GM18951 (cell line): ENCODE data around the gene ANGPTL8.

Source experiments
- POLR2A ChIP-seq: IDR thresholded peaks from 4 replicates; pipeline ENCODE4 v1.6.1; 2011; ENCODE audit warnings: mild to moderate bottlenecking; ENCODE audit not compliant: insufficient read length, insufficient read depth; ENCODE audit errors: extremely low read depth
- in situ Hi-C: fragments of 300-500 bp; cut with MboI; formaldehyde crosslinking; loops from one replicate; pipeline ENCODE4 v1.12.0; 2022; ENCODE audit warnings: low sequenced_read_pairs, mixed read lengths, inconsistent platforms; ENCODE audit not compliant: unreplicated experiment

ANGPTL8 gene

DNA sequence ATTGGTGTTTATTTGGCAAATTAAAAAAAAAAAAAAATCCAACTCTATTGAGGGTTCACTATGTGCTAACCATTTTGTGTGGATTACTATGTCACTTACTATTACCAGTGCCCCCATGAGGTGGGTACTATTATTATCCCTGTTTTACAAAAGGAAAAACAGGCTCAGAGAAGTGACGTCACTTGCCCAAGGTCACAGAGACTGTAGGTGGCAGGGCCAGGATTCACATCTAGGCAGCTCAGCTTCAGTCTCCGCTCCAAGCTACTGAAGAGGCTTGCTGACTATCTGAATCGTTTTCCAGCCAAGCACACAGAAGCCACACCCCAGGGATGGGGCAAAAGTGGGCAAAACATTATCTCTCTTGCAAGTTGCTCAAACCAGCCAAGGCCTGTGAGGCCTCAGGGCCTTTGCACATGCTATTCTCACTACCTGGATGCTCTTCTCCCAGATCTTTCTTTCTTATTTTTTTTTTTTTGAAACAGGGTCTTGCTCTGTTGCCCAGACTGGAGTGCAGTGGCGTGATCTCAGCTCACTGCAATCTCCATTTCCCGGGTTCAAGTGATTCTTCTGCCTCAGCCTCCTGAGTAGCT lies 4.8 kb upstream of the ANGPTL8 start:
- in situ Hi-C loops = no loop called here
- TF ChIP-seq POLR2A = no peak

DNA sequence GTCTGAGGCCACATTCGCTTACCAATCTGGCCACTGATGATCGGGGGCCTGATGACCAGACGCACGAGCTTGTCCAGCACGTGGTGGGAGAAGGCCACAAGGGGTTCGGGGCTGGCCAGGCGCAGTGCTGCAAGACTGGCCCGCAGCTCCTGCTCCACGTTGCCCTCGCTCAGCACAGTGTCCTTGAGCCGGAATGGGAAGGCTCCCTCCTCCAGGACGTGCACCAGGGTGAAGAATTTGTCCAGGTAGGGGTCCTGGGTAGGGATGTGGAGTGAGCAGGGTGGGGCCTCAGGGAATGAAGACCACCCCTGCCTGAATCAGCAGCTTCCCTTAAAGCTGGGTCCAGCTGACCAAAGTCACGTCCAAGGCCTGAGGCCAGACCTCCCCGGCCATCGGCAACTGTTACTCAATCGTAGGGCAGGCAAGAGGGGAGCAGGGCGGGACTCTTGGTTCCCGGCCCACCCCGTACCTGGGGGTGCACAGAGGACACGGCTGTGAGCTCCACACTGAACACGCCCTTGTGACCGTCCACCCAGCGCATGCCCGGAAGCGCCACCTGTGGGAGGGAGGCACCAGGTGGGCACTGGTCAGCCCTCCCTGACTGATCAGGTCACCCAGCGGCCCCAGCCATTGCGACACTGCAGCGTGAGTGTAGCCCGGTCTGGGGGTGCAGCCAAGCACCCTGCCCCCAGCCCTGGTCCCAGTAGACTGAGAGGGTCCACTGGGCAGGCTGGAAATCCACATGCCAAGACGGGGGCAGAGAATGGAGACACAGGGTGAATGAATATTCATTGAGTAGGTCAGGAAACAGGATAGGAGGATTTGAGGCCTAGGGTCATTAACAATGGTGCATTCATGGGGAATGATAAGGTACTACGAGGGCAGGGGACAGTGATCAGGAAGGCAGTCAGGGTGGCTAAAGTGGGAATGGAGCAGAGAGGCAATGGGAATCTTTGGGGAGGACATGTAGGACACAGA lies 2.8 kb upstream of the ANGPTL8 start:
- in situ Hi-C loops = no loop called here

GRCh38 chr19:11237321-11237720 lies 2.1 kb upstream of the ANGPTL8 start:
- in situ Hi-C loops = no loop called here

More for the DNA sequence above, 2.8 kb upstream of the ANGPTL8 start:
- no peak for TF ChIP-seq POLR2A

DNA sequence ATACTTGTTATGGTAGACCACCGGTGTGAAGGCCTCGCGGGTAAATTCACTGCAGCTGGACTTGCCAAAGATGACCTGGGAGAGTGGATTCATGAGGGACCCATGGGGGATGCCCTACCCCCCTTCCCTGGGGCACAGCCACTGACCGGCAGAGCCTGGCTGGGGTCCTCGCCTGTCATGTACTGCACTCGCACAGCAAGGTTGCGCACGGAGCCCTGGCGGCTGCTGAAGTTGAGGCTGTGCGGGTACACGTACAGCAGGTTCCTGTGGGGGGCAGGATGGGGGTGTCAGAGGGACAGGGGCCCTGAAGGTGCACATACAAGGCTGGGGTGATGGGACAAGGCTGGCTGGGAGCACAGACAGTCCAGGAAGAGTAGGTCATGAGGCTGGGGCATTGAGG lies 1.4 kb upstream of the ANGPTL8 start:
- in situ Hi-C loops = no loop called here
- TF ChIP-seq POLR2A = no peak

More at GRCh38 chr19:11237321-11237720, 2.1 kb upstream of the ANGPTL8 start:
- TF ChIP-seq POLR2A = no peak

GRCh38 chr19:11238781-11239376 lies 540 bp upstream of the ANGPTL8 start:
- in situ Hi-C loops = no loop called here
- no peak for TF ChIP-seq POLR2A

GRCh38 chr19:11240008-11240444 lies 607 bp downstream of the ANGPTL8 start:
- in situ Hi-C loops = no loop called here
- no peak for TF ChIP-seq POLR2A

DNA sequence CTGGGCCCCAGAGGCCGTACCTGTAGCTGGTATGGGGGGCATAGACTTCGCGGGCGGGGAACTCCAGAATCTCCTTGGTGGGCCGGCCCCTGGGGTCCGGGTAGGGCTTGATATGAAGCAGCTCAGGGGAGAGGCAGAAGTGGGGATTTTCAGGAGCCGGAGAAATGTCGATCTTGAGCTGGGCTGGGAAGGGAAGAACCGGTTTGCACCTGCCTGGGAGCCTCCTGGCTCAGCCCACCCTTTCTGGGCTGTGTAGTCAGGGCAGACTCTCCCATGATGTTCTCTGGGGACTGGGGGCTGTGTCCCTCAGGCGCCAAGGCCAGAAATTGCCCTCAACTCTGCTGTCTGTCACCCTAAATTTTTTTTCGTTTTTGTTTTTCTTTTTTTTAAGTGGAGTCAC lies 2.6 kb downstream of the ANGPTL8 start:
- TF ChIP-seq POLR2A = no peak
- in situ Hi-C loops = no loop called here

DNA sequence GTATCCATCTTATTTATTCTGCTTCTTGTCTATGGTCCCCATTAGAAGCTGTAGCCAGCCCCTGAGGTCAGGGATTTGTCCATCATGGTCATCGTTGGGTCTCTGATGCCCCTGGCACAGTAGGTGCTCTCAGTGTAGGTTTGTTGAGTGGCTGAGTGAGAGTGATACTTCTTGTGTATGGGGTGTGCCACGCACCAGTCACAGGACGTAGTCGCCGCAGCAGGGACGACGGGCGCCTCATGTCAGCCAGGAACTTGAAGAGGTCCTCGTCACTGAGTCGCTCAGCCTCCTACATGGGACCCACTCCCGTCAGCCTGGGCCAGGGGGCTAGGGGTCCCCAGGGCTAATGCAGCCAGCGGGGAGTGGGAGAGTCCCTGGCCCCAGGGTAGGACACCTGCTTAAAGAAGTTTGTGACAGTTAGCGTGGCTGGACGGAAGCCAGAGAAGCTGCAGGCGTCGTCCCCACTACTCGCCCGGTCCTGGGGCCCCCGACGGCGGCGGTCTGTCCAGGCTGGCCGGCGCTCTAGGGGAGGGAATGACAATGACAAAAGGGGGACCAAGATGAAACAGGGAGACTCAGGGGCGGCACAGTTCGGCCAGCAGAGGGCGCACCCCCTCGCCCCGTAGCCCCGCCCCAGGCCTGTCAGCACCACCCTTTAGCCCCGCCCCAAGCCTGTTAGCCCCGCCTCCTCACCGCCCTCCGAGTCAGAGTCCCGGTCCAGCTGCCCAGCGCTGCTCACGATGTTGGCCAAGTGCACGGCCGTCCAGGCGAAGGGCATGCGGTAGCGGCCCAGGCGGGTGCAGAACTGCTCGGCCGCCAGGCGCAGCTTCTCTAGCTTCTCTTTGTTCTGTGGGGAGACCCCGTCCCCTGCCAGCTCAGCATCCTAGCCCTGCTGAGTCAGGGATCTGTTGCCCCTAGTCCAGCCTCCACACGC lies 3.7 kb downstream of the ANGPTL8 start:
- TF ChIP-seq POLR2A = no peak
- in situ Hi-C loops = no loop called here

GRCh38 chr19:11243798-11244169 lies 4.4 kb downstream of the ANGPTL8 start:
- in situ Hi-C loops = no loop called here
- TF ChIP-seq POLR2A = no peak

DNA sequence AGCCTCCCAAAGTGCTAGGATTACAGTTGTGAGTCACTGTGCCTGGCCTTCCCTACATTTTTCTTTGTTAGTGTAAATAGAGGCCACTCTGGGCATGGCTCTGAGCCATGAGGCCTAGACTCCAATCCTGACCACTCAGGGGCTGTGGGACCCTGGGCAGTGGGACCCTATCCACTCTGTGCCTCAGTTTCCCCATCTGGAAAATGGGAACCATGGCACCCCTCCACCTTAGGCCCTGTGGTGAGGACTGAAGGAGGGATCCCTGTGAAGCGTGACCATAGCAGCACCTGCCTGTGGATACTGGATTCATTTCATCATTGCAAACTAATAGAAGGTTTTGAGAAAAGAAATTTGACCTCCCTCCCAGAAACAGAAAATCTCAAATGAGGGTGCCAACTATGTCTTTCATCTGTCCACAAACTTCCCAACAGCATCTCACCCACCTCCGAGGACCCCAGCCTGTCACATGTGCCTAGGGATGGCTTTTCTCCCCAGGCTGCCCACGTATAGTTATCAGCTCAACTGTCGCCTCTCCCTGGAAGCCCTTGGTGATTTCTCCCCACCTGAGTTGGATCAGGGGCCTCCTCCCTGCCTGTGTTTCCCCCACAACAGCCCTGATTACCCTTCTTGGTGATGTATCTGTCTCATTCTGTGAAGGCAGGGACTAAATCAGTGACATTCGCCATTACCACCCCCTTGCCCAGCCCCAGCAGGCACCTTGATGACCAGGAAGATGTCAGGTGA lies 5.6 kb downstream of the ANGPTL8 start:
- TF ChIP-seq POLR2A = no peak
- in situ Hi-C loops = no loop called here

DNA sequence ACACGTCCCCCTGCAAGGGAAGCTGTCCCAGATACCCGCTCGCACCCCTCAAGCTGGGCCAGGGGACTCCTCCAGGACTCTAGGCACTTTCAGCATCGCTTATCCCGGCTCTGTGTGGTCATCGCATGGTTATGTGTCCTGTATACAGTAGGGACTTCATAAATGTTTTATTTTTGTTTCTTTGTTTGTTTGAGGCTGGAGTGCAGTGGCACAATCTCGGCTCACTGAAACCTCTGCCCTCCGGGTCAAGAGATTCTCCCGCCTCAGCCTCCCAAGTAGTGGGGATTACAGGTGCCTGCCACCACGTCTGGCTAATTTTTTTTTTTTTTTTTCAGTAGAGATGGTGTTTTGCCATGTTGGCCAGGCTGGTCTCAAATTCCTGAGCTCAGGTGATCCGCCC lies 7.5 kb downstream of the ANGPTL8 start:
- TF ChIP-seq POLR2A = no peak
- in situ Hi-C loops = no loop called here

DNA sequence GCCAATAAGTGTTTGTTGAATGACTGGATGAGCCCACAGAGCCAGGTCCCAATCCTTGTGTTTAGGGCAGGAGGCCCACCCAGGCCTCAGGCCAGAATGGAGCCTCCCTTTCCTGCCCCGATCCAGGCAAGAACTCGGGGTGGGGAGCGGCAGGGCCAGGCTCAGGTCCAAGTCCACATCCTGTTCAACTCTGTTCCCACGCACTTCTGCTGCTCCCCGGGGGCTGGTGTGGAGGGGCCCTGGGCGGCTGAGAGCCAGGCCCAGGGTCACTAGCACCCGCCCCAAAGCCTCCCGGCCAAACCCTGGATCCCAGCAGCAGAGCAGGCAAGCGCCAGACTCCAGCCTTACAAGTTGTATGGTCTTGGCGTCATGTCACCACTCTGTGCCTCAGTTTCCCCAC lies 8.0 kb downstream of the ANGPTL8 start:
- in situ Hi-C loops = no loop called here
- TF ChIP-seq POLR2A = no peak

DNA sequence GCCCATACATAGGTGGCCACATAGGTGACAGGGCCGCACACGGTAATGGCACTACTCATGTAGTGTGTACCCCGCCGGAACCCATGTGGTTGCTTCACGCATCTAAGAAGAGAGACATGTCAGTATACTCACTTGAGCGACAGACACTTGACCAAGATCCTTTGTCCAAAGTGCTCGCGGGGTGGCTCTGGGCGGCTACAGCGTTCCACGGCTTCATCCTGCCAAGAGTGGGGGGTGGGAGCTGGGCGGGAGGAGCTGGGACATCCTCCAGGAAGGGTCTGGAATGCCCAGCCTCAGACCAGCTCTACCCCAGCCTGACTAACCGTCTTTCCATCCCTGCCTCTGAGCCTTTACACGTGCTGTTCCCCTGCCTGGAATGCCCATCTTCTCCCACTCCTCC lies 8.5 kb downstream of the ANGPTL8 start:
- in situ Hi-C loops = no loop called here
- TF ChIP-seq POLR2A = no peak
